Measurements from ENCODE around the gene MALRD1.

The MALRD1 gene

DNA sequence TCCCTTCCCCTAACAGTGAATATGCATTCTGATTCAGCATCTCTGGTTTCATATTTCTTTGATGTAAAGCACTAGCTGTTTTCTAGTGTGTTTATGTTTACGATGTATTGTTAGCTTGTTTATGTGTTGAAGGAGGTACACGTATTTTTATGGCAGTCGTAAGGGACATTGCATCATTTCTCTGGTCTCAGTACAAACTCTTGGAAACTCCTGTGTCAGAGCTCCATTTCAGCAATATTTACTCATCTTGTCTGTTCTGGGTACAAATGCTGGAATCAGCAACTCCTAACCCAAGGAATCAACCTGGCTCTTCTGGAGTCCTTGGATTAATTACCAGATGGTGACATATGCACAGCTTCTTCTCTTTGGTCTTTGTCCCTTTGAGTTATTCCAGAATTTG is 497.6 kb downstream of the MALRD1 start:
- FAIRE-seq (no peak), DNase-seq (ENCODE audit: insufficient read length, low spot score) (no peak)
- no peak for TF ChIP-seq PAX5 (IDR thresholded peaks at IDR 0.05; ENCODE audit: insufficient read depth, low read length, severe bottlenecking)
- TF ChIP-seq POLR2AphosphoS5 (IDR thresholded peaks at IDR 0.05; ENCODE audit: low read depth, low read length) = no peak
- TF ChIP-seq SPI1 (IDR thresholded peaks at IDR 0.05; ENCODE audit: low read depth, low read length) = no peak
- no peak for TF ChIP-seq TAF1 (IDR thresholded peaks at IDR 0.05; ENCODE audit: low read depth, low read length)
- TF ChIP-seq POLR2A (IDR thresholded peaks at IDR 0.05; ENCODE audit: low read depth, low read length) = no peak

- no peak for FAIRE-seq
Measured at GRCh38 chr10:19549503-19549902, 500.9 kb downstream of the MALRD1 start.

GRCh38 chr10:19556666-19557065 is 508.1 kb downstream of the MALRD1 start:
- no peak for TF ChIP-seq SPI1 (IDR thresholded peaks at IDR 0.05; ENCODE audit: low read depth, low read length)
- no peak for TF ChIP-seq POU2F2 (IDR thresholded peaks at IDR 0.05; ENCODE audit: low read depth, low read length)
- TF ChIP-seq PAX5 (IDR thresholded peaks at IDR 0.05; ENCODE audit: insufficient read depth, low read length, severe bottlenecking) = no peak
- TF ChIP-seq POLR2A (IDR thresholded peaks at IDR 0.05; ENCODE audit: low read depth, low read length) = no peak
- no peak for TF ChIP-seq POLR2AphosphoS5 (IDR thresholded peaks at IDR 0.05; ENCODE audit: low read depth, low read length)
- no peak for TF ChIP-seq TAF1 (IDR thresholded peaks at IDR 0.05; ENCODE audit: low read depth, low read length)
- DNase-seq (ENCODE audit: insufficient read length, low spot score) (no peak), FAIRE-seq (no peak)

More at GRCh38 chr10:19549503-19549902, 500.9 kb downstream of the MALRD1 start:
- TF ChIP-seq POLR2AphosphoS5 (IDR thresholded peaks at IDR 0.05; ENCODE audit: low read depth, low read length) (no peak), SPI1 (IDR thresholded peaks at IDR 0.05; ENCODE audit: low read depth, low read length) (no peak), POLR2A (IDR thresholded peaks at IDR 0.05; ENCODE audit: low read depth, low read length) (no peak), POU2F2 (IDR thresholded peaks at IDR 0.05; ENCODE audit: low read depth, low read length) (no peak), TAF1 (IDR thresholded peaks at IDR 0.05; ENCODE audit: low read depth, low read length) (no peak), PAX5 (IDR thresholded peaks at IDR 0.05; ENCODE audit: insufficient read depth, low read length, severe bottlenecking) (no peak)
- no peak for DNase-seq (ENCODE audit: insufficient read length, low spot score)

DNA sequence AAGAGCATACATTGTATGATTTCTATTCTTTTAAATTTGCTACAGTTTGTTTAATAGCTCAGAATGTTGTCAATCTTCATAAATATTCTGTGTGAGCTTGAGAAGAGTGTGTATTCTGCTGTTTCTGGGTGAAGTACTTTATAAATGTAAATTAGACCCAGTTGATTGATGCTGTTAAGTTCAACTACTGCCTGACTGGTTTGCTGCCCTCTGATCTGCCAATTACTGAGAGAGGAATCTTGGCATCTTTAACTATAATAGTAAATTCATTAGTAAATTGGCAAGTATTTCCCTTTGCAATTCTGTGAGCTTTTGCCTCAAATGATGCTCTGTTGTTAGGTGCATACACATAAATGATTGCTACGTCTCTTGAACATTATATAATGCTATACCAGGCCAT is 512.6 kb downstream of the MALRD1 start:
- no peak for DNase-seq (ENCODE audit: insufficient read length, low spot score)
- TF ChIP-seq SPI1 (IDR thresholded peaks at IDR 0.05; ENCODE audit: low read depth, low read length) = no peak
- no peak for TF ChIP-seq POU2F2 (IDR thresholded peaks at IDR 0.05; ENCODE audit: low read depth, low read length)
- no peak for TF ChIP-seq POLR2A (IDR thresholded peaks at IDR 0.05; ENCODE audit: low read depth, low read length)
- TF ChIP-seq PAX5 (IDR thresholded peaks at IDR 0.05; ENCODE audit: insufficient read depth, low read length, severe bottlenecking) = no peak
- no peak for FAIRE-seq

GRCh38 chr10:19563388-19564141 is 515.0 kb downstream of the MALRD1 start:
- DNase-seq (ENCODE audit: insufficient read length, low spot score) = no peak
- no peak for FAIRE-seq
- TF ChIP-seq POLR2AphosphoS5 (IDR thresholded peaks at IDR 0.05; ENCODE audit: low read depth, low read length) = no peak
- no peak for TF ChIP-seq SPI1 (IDR thresholded peaks at IDR 0.05; ENCODE audit: low read depth, low read length)
- TF ChIP-seq POU2F2 (IDR thresholded peaks at IDR 0.05; ENCODE audit: low read depth, low read length) = no peak
- no peak for TF ChIP-seq PAX5 (IDR thresholded peaks at IDR 0.05; ENCODE audit: insufficient read depth, low read length, severe bottlenecking)
- TF ChIP-seq POLR2A (IDR thresholded peaks at IDR 0.05; ENCODE audit: low read depth, low read length) = no peak
- TF ChIP-seq TAF1 (IDR thresholded peaks at IDR 0.05; ENCODE audit: low read depth, low read length) = no peak

DNA sequence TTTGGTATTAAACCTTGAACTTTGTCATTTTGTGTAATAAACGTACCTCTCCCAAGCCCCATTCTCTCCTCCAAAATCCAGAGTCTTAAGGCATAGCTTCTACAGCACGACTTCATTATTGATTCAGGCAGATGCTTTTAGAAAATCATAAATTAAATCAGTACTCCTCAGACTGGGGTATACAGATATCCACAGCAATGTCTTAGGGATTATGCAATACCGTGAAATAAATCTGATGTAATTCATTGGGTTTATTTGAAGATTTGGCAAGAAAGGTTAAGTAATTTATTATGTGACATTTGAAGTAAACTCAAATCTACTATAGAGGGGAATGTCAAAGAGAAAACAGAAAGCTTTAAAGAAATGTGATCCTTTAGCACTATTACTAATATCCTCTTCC is 521.5 kb downstream of the MALRD1 start:
- FAIRE-seq (no peak), DNase-seq (ENCODE audit: insufficient read length, low spot score) (no peak)
- TF ChIP-seq PAX5 (IDR thresholded peaks at IDR 0.05; ENCODE audit: insufficient read depth, low read length, severe bottlenecking) = no peak
- no peak for TF ChIP-seq TAF1 (IDR thresholded peaks at IDR 0.05; ENCODE audit: low read depth, low read length)
- TF ChIP-seq POLR2AphosphoS5 (IDR thresholded peaks at IDR 0.05; ENCODE audit: low read depth, low read length) = no peak
- TF ChIP-seq POLR2A (IDR thresholded peaks at IDR 0.05; ENCODE audit: low read depth, low read length) = no peak
- TF ChIP-seq POU2F2 (IDR thresholded peaks at IDR 0.05; ENCODE audit: low read depth, low read length) = no peak
- no peak for TF ChIP-seq SPI1 (IDR thresholded peaks at IDR 0.05; ENCODE audit: low read depth, low read length)

DNA sequence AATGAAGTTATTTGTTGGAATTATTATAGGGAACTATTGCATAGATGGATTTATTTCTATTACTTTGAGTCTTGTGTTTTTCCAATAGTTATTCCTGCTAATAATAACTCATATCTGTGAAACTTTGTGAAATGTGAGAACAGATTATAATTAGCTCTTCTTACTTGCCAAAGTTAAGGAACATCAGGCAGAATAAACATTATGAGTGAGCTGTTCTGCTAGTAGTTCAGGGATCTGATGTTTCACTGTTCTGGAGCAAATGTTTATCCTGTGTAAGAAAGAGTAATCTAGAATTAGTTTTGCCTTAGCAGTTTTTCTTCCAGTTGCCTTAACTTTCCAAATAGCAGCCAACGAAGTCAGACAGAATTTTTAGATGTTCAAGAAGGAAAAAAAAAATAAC is 522.4 kb downstream of the MALRD1 start:
- TF ChIP-seq SPI1 (IDR thresholded peaks at IDR 0.05; ENCODE audit: low read depth, low read length) (no peak), POLR2AphosphoS5 (IDR thresholded peaks at IDR 0.05; ENCODE audit: low read depth, low read length) (no peak), POLR2A (IDR thresholded peaks at IDR 0.05; ENCODE audit: low read depth, low read length) (no peak), TAF1 (IDR thresholded peaks at IDR 0.05; ENCODE audit: low read depth, low read length) (no peak), PAX5 (IDR thresholded peaks at IDR 0.05; ENCODE audit: insufficient read depth, low read length, severe bottlenecking) (no peak), POU2F2 (IDR thresholded peaks at IDR 0.05; ENCODE audit: low read depth, low read length) (no peak)
- FAIRE-seq (no peak), DNase-seq (ENCODE audit: insufficient read length, low spot score) (no peak)

DNA sequence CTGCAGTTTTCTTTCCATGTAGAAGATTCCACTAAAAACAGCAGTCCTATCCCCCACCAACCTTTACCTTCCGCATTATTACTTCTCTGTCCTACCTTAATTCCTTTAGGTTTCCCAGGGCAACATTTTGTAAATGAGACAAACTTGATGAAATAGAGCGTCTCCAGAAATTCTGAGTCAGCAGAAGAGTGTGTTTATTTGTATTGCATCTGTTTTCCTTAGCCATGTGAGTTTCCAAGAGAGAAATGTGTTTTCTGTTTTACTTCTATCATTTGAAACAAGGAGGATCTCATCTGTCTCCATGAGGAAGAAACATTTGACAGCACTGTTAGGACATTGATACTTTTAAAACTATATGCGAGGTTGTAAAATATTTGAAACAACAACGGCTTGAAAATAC is 523.5 kb downstream of the MALRD1 start:
- no peak for TF ChIP-seq TAF1 (IDR thresholded peaks at IDR 0.05; ENCODE audit: low read depth, low read length)
- no peak for TF ChIP-seq PAX5 (IDR thresholded peaks at IDR 0.05; ENCODE audit: insufficient read depth, low read length, severe bottlenecking)
- no peak for TF ChIP-seq SPI1 (IDR thresholded peaks at IDR 0.05; ENCODE audit: low read depth, low read length)
- TF ChIP-seq POLR2AphosphoS5 (IDR thresholded peaks at IDR 0.05; ENCODE audit: low read depth, low read length) = no peak
- TF ChIP-seq POU2F2 (IDR thresholded peaks at IDR 0.05; ENCODE audit: low read depth, low read length) = no peak
- DNase-seq (ENCODE audit: insufficient read length, low spot score) (no peak), FAIRE-seq (no peak)

DNA sequence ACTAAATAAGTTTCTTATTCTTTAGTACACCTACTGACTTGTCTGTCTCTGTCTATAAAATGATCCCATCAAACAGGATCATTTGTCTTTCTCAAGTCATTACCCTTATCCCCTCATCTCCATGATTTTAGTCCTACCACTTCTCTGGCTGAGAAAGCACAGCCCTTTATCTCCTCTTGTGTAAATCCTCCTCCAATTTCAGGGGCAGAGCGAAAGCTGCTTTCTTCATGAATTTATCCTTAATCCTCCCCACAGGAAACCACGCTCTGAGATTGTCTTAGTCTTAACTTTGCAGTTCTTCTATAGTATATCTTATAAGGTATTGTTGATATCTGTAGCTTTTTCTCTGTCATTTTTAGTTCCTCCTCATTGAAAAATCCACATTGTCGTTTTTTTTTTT is 528.0 kb downstream of the MALRD1 start:
- TF ChIP-seq SPI1 (IDR thresholded peaks at IDR 0.05; ENCODE audit: low read depth, low read length) = no peak
- no peak for TF ChIP-seq POU2F2 (IDR thresholded peaks at IDR 0.05; ENCODE audit: low read depth, low read length)
- no peak for TF ChIP-seq TAF1 (IDR thresholded peaks at IDR 0.05; ENCODE audit: low read depth, low read length)
- TF ChIP-seq POLR2AphosphoS5 (IDR thresholded peaks at IDR 0.05; ENCODE audit: low read depth, low read length) = no peak
- no peak for TF ChIP-seq PAX5 (IDR thresholded peaks at IDR 0.05; ENCODE audit: insufficient read depth, low read length, severe bottlenecking)
- no peak for TF ChIP-seq POLR2A (IDR thresholded peaks at IDR 0.05; ENCODE audit: low read depth, low read length)
- no peak for FAIRE-seq
- no peak for DNase-seq (ENCODE audit: insufficient read length, low spot score)

DNA sequence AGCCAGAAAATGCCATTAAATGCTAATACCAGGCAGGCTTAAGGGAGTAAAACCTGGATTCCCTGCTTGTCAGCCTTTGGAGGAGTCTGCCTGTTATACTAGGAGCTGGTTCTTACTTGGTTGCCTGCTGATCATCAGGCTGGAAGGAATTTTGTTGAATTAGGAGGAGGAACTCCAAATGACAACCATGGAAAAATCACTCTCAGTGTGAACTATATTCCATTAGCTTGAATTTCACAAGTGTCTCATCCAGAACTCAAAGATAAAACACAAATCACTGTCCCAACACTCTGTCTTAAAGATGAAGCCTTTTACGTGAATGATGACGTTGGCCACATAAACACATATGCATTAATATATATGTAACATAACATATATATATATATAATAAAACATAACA is 528.8 kb downstream of the MALRD1 start:
- FAIRE-seq = no peak
- no peak for TF ChIP-seq POLR2A (IDR thresholded peaks at IDR 0.05; ENCODE audit: low read depth, low read length)
- no peak for TF ChIP-seq PAX5 (IDR thresholded peaks at IDR 0.05; ENCODE audit: insufficient read depth, low read length, severe bottlenecking)
- TF ChIP-seq TAF1 (IDR thresholded peaks at IDR 0.05; ENCODE audit: low read depth, low read length) = no peak
- TF ChIP-seq POU2F2 (IDR thresholded peaks at IDR 0.05; ENCODE audit: low read depth, low read length) = no peak
- DNase-seq (ENCODE audit: insufficient read length, low spot score) = no peak

All from GM12891 (cell line).